ENCODE measurements around the gene CYP4F22. TPM values are rescaled to one million over a fixed set of nuclear protein-coding genes. Genes with fewer than 3 reads are reported as not detected.
"Not testable (repeated sequence)": the region's sequence is repeated elsewhere in the genome, so short reads cannot be mapped to it uniquely, and the experiment has no call there.

The CYP4F22 gene
- total RNA-seq, 1 experiment from 2014 or later, result not detected

GRCh38 chr19:15526408-15526807 lies 18.1 kb downstream of the CYP4F22 start:
- no TSS peak for BruUV-seq (replicated peaks)
- Mint-ChIP-seq H3K4me1 (ENCODE audit: insufficient read depth, unreplicated experiment) (no peaks in the 10 kb centered on the region), H3K9me3 (ENCODE audit: unreplicated experiment) (peaks cover 8% of the 10 kb centered on the region), H3K27ac (ENCODE audit: low read depth, unreplicated experiment) (no peak overlapping the region), H3K36me3 (ENCODE audit: insufficient read depth, unreplicated experiment) (no peaks in the 10 kb centered on the region), H3K27me3 (ENCODE audit: insufficient read depth, unreplicated experiment) (no peaks in the 10 kb centered on the region), H3K4me3 (ENCODE audit: unreplicated experiment) (no peak overlapping the region)
- ChIA-PET CTCF (interaction anchor here (0.7 to 2.0 kb wide), 2 partner anchors 29 to 59 kb away, joined by 6 read pairs; no protein-coding TSS in a partner anchor), POLR2A (interaction anchor here (0.6 kb wide), 1 partner anchor 582 kb away, joined by 3 read pairs; no protein-coding TSS in a partner anchor)
- intact Hi-C loops (cut with micrococcal nuclease), result no loop called here
- TF ChIP-seq CTCF (IDR thresholded peaks at IDR 0.05; ENCODE audit: unreplicated experiment), result no peak
- DNase-seq (ENCODE audit: unreplicated experiment), result no peak

GRCh38 chr19:15527705-15528104 lies 19.4 kb downstream of the CYP4F22 start:
- no TSS peak for BruUV-seq (replicated peaks)
- TF ChIP-seq CTCF (IDR thresholded peaks at IDR 0.05; ENCODE audit: unreplicated experiment), result no peak
- Mint-ChIP-seq H3K4me1 (ENCODE audit: insufficient read depth, unreplicated experiment) (peaks cover 2% of the 10 kb centered on the region), H3K4me3 (ENCODE audit: unreplicated experiment) (no peak overlapping the region), H3K27ac (ENCODE audit: low read depth, unreplicated experiment) (no peak overlapping the region), H3K27me3 (ENCODE audit: insufficient read depth, unreplicated experiment) (no peaks in the 10 kb centered on the region), H3K9me3 (ENCODE audit: unreplicated experiment) (peaks cover 8% of the 10 kb centered on the region), H3K36me3 (ENCODE audit: insufficient read depth, unreplicated experiment) (no peaks in the 10 kb centered on the region)
- intact Hi-C loops (cut with micrococcal nuclease), result no loop called here
- ChIA-PET CTCF (interaction anchor here (0.6 to 2.0 kb wide), 7 partner anchors 16 to 751 kb away, joined by 3 to 6 read pairs (median 3); no protein-coding TSS in a partner anchor), POLR2A (no interaction called here)
- no peak for DNase-seq (ENCODE audit: unreplicated experiment)

- Mint-ChIP-seq H3K27ac (ENCODE audit: low read depth, unreplicated experiment) (no peak overlapping the region), H3K27me3 (ENCODE audit: insufficient read depth, unreplicated experiment) (peaks cover 3% of the 10 kb centered on the region), H3K36me3 (ENCODE audit: insufficient read depth, unreplicated experiment) (no peaks in the 10 kb centered on the region), H3K9me3 (ENCODE audit: unreplicated experiment) (no peaks in the 10 kb centered on the region), H3K4me1 (ENCODE audit: insufficient read depth, unreplicated experiment) (peaks cover 8% of the 10 kb centered on the region), H3K4me3 (ENCODE audit: unreplicated experiment) (no peak overlapping the region)
- no TSS peak for BruUV-seq (replicated peaks)
- no peak for TF ChIP-seq CTCF (IDR thresholded peaks at IDR 0.05; ENCODE audit: unreplicated experiment)
- intact Hi-C loops (cut with micrococcal nuclease), result no loop called here
- ChIA-PET POLR2A (no interaction called here), CTCF (no interaction called here)
- no peak for DNase-seq (ENCODE audit: unreplicated experiment)
Measured at GRCh38 chr19:15529774-15530372, 21.5 kb downstream of the CYP4F22 start.

GRCh38 chr19:15532779-15533521 lies 24.6 kb downstream of the CYP4F22 start:
- no peak overlapping the region for H3K27ac Mint-ChIP-seq (ENCODE audit: low read depth, unreplicated experiment)
- peak; percentile 42 for DNase-seq (ENCODE audit: unreplicated experiment)
- peaks cover 8% of the 10 kb centered on the region for H3K4me1 Mint-ChIP-seq (ENCODE audit: insufficient read depth, unreplicated experiment)
- BruUV-seq (replicated peaks), result no TSS peak
- ChIA-PET POLR2A (interaction anchor here (0.9 kb wide), 2 partner anchors 30 to 114 kb away, joined by 3 to 4 read pairs; partner anchors contain the start of gene AKAP8L), CTCF (interaction anchor here (0.6 to 1.8 kb wide), 4 partner anchors 18 to 371 kb away, joined by 3 to 4 read pairs (median 3); no protein-coding TSS in a partner anchor)
- no peak overlapping the region for H3K4me3 Mint-ChIP-seq (ENCODE audit: unreplicated experiment)
- H3K27me3 Mint-ChIP-seq (ENCODE audit: insufficient read depth, unreplicated experiment), result peaks cover 22% of the 10 kb centered on the region
- peaks cover 6% of the 10 kb centered on the region for H3K36me3 Mint-ChIP-seq (ENCODE audit: insufficient read depth, unreplicated experiment)
- intact Hi-C loops (cut with micrococcal nuclease), result no loop called here
- peaks cover 15% of the 10 kb centered on the region for H3K9me3 Mint-ChIP-seq (ENCODE audit: unreplicated experiment)
- TF ChIP-seq CTCF (IDR thresholded peaks at IDR 0.05; ENCODE audit: unreplicated experiment), result no peak

GRCh38 chr19:15533522-15533830 lies 25.2 kb downstream of the CYP4F22 start:
- H3K9me3 Mint-ChIP-seq (ENCODE audit: unreplicated experiment), result peaks cover 15% of the 10 kb centered on the region
- H3K36me3 Mint-ChIP-seq (ENCODE audit: insufficient read depth, unreplicated experiment); H3K27ac Mint-ChIP-seq (ENCODE audit: low read depth, unreplicated experiment); BruUV-seq (replicated peaks); intact Hi-C loops (cut with micrococcal nuclease); H3K4me1 Mint-ChIP-seq (ENCODE audit: insufficient read depth, unreplicated experiment); DNase-seq (ENCODE audit: unreplicated experiment); H3K4me3 Mint-ChIP-seq (ENCODE audit: unreplicated experiment): not testable (repeated sequence)
- ChIA-PET CTCF (interaction anchor here (0.6 to 1.8 kb wide), 3 partner anchors 18 to 372 kb away, joined by 3 to 4 read pairs (median 3); no protein-coding TSS in a partner anchor), POLR2A (interaction anchor here (0.9 kb wide), 2 partner anchors 30 to 114 kb away, joined by 3 to 4 read pairs; partner anchors contain the start of gene AKAP8L)
- peaks cover 22% of the 10 kb centered on the region for H3K27me3 Mint-ChIP-seq (ENCODE audit: insufficient read depth, unreplicated experiment)

Data from MCF 10A (cell line).